PC-9 (cell line): ENCODE measurements around the gene MUC3A.

Experiments
- EZH2 ChIP-seq: fragments of 200-600 bp; sonication (generic); IDR thresholded peaks from 2 replicates; pipeline ENCODE4 v1.8.0; 2017; ENCODE audit warnings: antibody characterized with exemption, low read depth
- TF ChIP-seq, protein P1 (sequence below): fragments of 200-600 bp; sonication (generic); conservative IDR thresholded peaks from 2 replicates; pipeline ENCODE4 v1.6.1; 2017; ENCODE audit warnings: mixed run types, antibody characterized with exemption, mild to moderate bottlenecking, moderate library complexity

DNA sequence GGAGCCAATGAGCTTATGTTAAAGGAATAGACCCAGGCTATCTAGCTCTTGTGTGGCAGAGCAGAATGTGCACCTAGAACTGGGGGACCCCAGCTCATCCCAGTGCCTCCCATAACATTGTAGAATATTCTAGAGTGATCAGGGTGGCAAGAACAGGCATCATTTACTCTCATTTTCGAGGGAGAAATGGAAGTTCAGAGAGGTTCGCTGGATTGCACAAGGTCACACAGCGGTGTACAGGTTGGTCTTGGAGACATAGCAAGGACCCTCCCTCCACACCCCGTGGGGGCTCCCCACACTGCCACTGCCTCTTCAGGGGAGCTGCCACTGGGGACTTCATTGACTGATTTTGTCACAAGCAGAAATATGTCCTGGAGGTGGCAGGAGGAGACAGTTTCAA is 29.0 kb downstream of the MUC3A start:
- TF ChIP-seq, protein P1, sequence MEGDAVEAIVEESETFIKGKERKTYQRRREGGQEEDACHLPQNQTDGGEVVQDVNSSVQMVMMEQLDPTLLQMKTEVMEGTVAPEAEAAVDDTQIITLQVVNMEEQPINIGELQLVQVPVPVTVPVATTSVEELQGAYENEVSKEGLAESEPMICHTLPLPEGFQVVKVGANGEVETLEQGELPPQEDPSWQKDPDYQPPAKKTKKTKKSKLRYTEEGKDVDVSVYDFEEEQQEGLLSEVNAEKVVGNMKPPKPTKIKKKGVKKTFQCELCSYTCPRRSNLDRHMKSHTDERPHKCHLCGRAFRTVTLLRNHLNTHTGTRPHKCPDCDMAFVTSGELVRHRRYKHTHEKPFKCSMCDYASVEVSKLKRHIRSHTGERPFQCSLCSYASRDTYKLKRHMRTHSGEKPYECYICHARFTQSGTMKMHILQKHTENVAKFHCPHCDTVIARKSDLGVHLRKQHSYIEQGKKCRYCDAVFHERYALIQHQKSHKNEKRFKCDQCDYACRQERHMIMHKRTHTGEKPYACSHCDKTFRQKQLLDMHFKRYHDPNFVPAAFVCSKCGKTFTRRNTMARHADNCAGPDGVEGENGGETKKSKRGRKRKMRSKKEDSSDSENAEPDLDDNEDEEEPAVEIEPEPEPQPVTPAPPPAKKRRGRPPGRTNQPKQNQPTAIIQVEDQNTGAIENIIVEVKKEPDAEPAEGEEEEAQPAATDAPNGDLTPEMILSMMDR = no peak
- TF ChIP-seq EZH2 = no peak
